Fibroblast of mammary gland (primary cell): Measurements from ENCODE around the gene HSD17B3.

Experiments used
- DNase-seq: peaks from one replicate; pipeline ENCODE4 v3.0.0-alpha.2; 2010; ENCODE audit warnings: low read depth
- H3K4me3 ChIP-seq: 2 replicates; pipeline ENCODE4 v1.5.1; 2011; ENCODE audit warnings: low read depth, mild to moderate bottlenecking, low read length, moderate library complexity; ENCODE audit not compliant: control insufficient read depth
- CTCF ChIP-seq: conservative IDR thresholded peaks from 2 replicates; pipeline ENCODE4 v1.5.1; 2011; ENCODE audit warnings: low read depth, low read length, inconsistent platforms; ENCODE audit not compliant: control insufficient read depth, insufficient read depth

Gene HSD17B3

DNA sequence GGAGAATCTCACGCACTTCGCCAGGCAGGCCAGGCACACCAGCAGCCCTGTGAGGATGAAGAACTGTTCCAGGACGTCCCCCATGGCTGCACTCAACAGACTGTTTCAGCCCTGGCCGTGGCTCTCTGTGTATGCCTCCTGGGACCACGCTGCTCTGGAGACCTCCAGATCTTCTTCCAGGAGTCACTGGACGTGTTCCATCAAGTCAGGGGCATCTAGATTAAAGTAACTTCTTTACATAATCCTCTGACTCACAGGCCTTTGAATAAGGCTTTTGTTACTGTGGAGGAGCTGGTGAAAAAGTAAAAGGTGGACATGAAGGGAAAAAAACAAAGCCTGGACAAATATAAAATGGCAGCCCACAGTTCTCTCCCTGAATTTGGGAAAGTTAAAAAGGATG is at the start of gene HSD17B3:
HSD17B3 (minus strand) TSS at position 156 of the 400 bp plus-strand sequence; CDS start at position 84, 72 bp downstream.
- H3K4me3 ChIP-seq: no peak within 1 kb of the TSS
- no peak for DNase-seq
- no peak for TF ChIP-seq CTCF

DNA sequence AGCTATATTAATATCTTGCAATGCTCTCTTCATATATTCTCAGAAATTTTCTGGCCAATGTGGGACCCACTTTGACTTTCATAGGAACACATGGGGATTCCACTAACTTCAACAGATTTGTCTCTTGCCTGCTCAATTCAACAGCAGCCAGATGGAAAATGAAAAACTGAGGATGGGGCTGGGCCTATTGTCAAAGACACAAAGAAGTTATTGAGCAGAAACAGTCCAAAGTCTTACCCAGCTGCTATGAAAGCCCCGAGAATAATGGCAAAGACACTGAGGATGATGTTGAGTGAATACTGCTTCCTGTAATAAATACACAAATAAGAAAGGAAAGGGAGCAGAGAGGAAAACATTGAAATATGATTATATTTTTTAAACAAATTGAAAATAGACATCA is 48.9 kb upstream of the HSD17B3 start:
- no peak overlapping the region for H3K4me3 ChIP-seq
- TF ChIP-seq CTCF: no peak
- no peak for DNase-seq

DNA sequence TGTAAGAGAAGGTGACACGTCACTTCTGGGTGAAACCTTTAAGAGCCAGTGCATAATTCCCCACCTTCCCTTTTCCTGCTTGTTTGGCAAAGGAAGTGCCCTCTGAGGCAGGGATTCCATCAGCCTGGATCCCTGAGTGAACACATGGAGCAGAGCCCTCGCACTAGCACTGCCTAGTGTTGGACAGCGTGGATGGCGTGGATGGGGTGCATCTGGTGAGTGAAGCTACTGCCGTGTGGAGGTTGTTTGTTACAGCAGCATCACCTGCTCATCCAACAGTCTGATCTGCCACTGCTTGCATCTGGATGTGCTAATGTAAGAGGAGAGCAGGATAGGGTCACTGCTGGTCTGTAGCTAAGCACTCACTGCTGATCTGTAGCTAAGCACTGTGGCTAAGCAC is 46.3 kb upstream of the HSD17B3 start:
- no peak for DNase-seq
- no peak overlapping the region for H3K4me3 ChIP-seq
- TF ChIP-seq CTCF: no peak

DNA sequence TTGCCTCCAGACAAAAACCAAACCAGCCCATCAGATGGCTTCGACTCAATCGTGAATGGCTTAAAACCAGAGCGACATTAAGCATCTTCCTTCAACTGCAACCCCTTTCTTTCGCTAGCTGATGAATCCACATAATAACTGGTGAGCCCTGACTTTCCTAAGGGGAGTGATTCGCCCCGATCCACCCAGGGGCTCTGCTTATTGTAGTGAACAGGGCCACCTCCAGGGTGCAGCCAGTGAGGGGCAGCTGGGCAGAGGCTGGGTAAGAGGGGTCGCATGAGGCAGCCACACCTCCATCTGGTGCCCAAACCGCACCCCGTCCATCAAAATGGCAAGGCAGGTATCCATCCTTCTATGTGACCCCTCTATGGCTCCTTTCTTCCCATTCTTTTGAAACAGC is 43.6 kb upstream of the HSD17B3 start:
- DNase-seq: no peak
- no peak overlapping the region for H3K4me3 ChIP-seq
- TF ChIP-seq CTCF: no peak

DNA sequence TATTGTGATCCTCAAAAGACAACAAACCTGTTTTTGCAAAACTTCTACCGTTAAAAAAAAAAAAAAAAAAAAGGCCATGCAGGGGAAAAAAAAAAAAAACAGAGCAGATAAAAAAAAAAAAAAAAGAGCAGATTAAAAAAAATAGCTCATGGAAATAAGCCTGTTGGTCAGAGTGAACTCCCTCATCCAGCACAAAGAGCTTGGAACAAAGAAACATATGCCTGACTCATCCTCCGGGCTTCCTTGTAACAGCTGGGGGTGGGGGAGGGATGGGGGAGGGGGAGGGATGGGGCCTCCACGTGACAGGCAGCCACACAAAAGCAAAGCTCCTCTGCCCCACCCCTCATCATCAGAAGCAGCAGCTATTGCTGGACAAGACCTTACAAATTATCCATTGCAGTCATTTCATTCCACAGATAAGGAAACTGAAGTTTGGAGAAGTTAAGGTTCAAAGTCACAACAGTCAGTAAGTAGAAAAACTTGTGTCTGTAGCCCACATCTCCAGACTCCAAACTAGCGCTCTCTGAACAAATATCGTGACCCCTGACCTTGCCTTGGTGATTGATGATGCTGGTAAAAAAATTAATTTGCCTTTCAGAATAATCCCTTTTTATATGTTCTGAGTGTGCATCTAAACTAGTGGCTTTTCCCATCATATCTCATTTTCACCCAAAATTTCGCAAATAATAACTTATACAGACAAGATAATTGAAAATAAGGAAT is 42.6 kb upstream of the HSD17B3 start:
- TF ChIP-seq CTCF: no peak
- DNase-seq: peak; percentile 98
- no peak overlapping the region for H3K4me3 ChIP-seq

GRCh38 chr9:96343515-96344360 is 41.8 kb upstream of the HSD17B3 start:
- no peak overlapping the region for H3K4me3 ChIP-seq
- DNase-seq: no peak
- no peak for TF ChIP-seq CTCF
